ENCODE data around the gene ELMO1.

The ELMO1 gene

GRCh38 chr7:36823353-36823752 is 625.3 kb downstream of the ELMO1 start:
- H3K9me3 ChIP-seq (ENCODE audit: severe bottlenecking): no peaks in the 10 kb centered on the region
- no peak overlapping the region for H3K27ac ChIP-seq
- no peaks in the 10 kb centered on the region for H3K36me3 ChIP-seq
- TF ChIP-seq CTCF (IDR thresholded peaks at IDR 0.05; ENCODE audit: low read depth, low read length): no peak
- no peak overlapping the region for H3K4me3 ChIP-seq (ENCODE audit: low read depth, low read length)
- no peak for DNase-seq
- no peaks in the 10 kb centered on the region for H3K27me3 ChIP-seq (ENCODE audit: insufficient read depth, low read depth, severe bottlenecking)

GRCh38 chr7:36821617-36822016 is 627.0 kb downstream of the ELMO1 start:
- TF ChIP-seq CTCF (IDR thresholded peaks at IDR 0.05; ENCODE audit: low read depth, low read length): no peak
- H3K27ac ChIP-seq: no peak overlapping the region
- H3K27me3 ChIP-seq (ENCODE audit: insufficient read depth, low read depth, severe bottlenecking): no peaks in the 10 kb centered on the region
- no peaks in the 10 kb centered on the region for H3K36me3 ChIP-seq
- no peak overlapping the region for H3K4me3 ChIP-seq (ENCODE audit: low read depth, low read length)
- no peaks in the 10 kb centered on the region for H3K9me3 ChIP-seq (ENCODE audit: severe bottlenecking)
- DNase-seq: no peak

- DNase-seq: no peak
- H3K36me3 ChIP-seq: no peaks in the 10 kb centered on the region
- H3K27ac ChIP-seq: no peak overlapping the region
- no peaks in the 10 kb centered on the region for H3K9me3 ChIP-seq (ENCODE audit: severe bottlenecking)
- no peak for TF ChIP-seq CTCF (IDR thresholded peaks at IDR 0.05; ENCODE audit: low read depth, low read length)
- no peaks in the 10 kb centered on the region for H3K27me3 ChIP-seq (ENCODE audit: insufficient read depth, low read depth, severe bottlenecking)
- no peak overlapping the region for H3K4me3 ChIP-seq (ENCODE audit: low read depth, low read length)
Measured at GRCh38 chr7:36820527-36821170, 628.0 kb downstream of the ELMO1 start.

- H3K27ac ChIP-seq: no peak overlapping the region
- H3K9me3 ChIP-seq (ENCODE audit: severe bottlenecking): no peaks in the 10 kb centered on the region
- TF ChIP-seq CTCF (IDR thresholded peaks at IDR 0.05; ENCODE audit: low read depth, low read length): no peak
- no peak for DNase-seq
- H3K27me3 ChIP-seq (ENCODE audit: insufficient read depth, low read depth, severe bottlenecking): no peaks in the 10 kb centered on the region
- no peaks in the 10 kb centered on the region for H3K36me3 ChIP-seq
- H3K4me3 ChIP-seq (ENCODE audit: low read depth, low read length): no peak overlapping the region
Measured at GRCh38 chr7:36819639-36820038, 629.0 kb downstream of the ELMO1 start.

GRCh38 chr7:36814311-36814710 is 634.4 kb downstream of the ELMO1 start:
- TF ChIP-seq CTCF (IDR thresholded peaks at IDR 0.05; ENCODE audit: low read depth, low read length): no peak
- Histone ChIP-seq H3K9me3 (ENCODE audit: severe bottlenecking) (no peaks in the 10 kb centered on the region), H3K27ac (no peak overlapping the region), H3K27me3 (ENCODE audit: insufficient read depth, low read depth, severe bottlenecking) (no peaks in the 10 kb centered on the region), H3K36me3 (no peaks in the 10 kb centered on the region), H3K4me3 (ENCODE audit: low read depth, low read length) (no peak overlapping the region)
- DNase-seq: no peak

- Histone ChIP-seq H3K27ac (no peak overlapping the region), H3K27me3 (ENCODE audit: insufficient read depth, low read depth, severe bottlenecking) (no peaks in the 10 kb centered on the region), H3K9me3 (ENCODE audit: severe bottlenecking) (no peaks in the 10 kb centered on the region), H3K4me3 (ENCODE audit: low read depth, low read length) (no peak overlapping the region), H3K36me3 (no peaks in the 10 kb centered on the region)
- DNase-seq: no peak
- TF ChIP-seq CTCF (IDR thresholded peaks at IDR 0.05; ENCODE audit: low read depth, low read length): no peak
Measured at GRCh38 chr7:36811807-36812206, 636.9 kb downstream of the ELMO1 start.

Data from WERI-Rb-1 (cell line).